Glutamatergic neuron (in vitro differentiated cells): ENCODE data around the gene BPNT1. TPM values are rescaled to one million over a fixed set of nuclear protein-coding genes. Genes with fewer than 3 reads are reported as not detected.
"Not testable (repeated sequence)": the region's sequence is repeated elsewhere in the genome, so short reads cannot be mapped to it uniquely, and the experiment has no call there.

Experiments used
- DNase-seq: peaks from one replicate; pipeline ENCODE4 v3.0.0; 2022
- H3K27ac Mint-ChIP-seq: one replicate; pipeline ENCODE4 v1.8.0; 2020; ENCODE audit warnings: mild to moderate bottlenecking, mixed read lengths, inconsistent platforms; ENCODE audit not compliant: unreplicated experiment
- H3K27me3 Mint-ChIP-seq: one replicate; pipeline ENCODE4 v1.8.0; 2020; ENCODE audit warnings: mild to moderate bottlenecking, moderate library complexity, mixed read lengths, inconsistent platforms; ENCODE audit not compliant: unreplicated experiment
- H3K36me3 Mint-ChIP-seq: one replicate; pipeline ENCODE4 v1.8.0; 2020; ENCODE audit warnings: mild to moderate bottlenecking, mixed read lengths, inconsistent platforms; ENCODE audit not compliant: unreplicated experiment
- H3K4me1 Mint-ChIP-seq: one replicate; pipeline ENCODE4 v1.8.0; 2020; ENCODE audit warnings: mild to moderate bottlenecking, low read depth, mixed read lengths, inconsistent platforms; ENCODE audit not compliant: unreplicated experiment
- H3K4me3 Mint-ChIP-seq: one replicate; pipeline ENCODE4 v1.8.0; 2020; ENCODE audit warnings: mild to moderate bottlenecking, mixed read lengths, inconsistent platforms; ENCODE audit not compliant: unreplicated experiment
- H3K9me3 Mint-ChIP-seq: one replicate; pipeline ENCODE4 v1.8.0; 2020; ENCODE audit warnings: mild to moderate bottlenecking, moderate library complexity, mixed read lengths, inconsistent platforms; ENCODE audit not compliant: unreplicated experiment
- total RNA-seq: library from RNA; stranded (reverse); fragmentation: NEBNext Ultra II Directional; extraction: Animal tissue kit (Norgen Biotek cat#: 25700); gene quantifications from one replicate; pipeline ENCODE4 v1.2.1, GENCODE V29; 2021; ENCODE audit not compliant: unreplicated experiment
- TF ChIP-seq, protein P1 (sequence below): fragments of 200-600 bp; sonication (generic); IDR thresholded peaks from one replicate; pipeline ENCODE4 v1.5.0; 2021; ENCODE audit not compliant: partially characterized antibody, unreplicated experiment

The BPNT1 gene
- total RNA-seq, 1 donor from 2014 or later: 26.0 TPM

DNA sequence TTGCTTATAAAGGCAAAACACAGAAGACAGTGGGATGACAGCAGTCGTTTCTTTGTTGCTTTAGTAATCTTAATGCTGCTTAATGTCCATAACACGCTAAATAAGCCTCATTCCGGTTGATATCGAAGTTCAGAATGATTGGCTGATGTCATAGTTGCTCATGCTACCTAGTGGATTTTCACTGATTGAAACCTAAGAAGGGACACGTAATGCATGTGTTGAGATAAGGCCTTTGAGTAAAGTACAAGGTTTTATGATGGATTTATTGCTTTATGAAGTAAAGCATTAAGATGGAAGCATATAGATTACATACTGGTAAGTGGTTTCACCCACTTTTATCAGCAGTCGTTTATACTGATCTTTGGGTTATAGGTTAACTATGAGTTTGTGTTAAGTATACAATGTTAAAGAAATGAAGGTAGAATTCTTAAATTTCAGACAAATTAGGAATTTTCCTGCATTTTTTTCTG lies 29.5 kb upstream of the BPNT1 start:
- no peaks in the 10 kb centered on the region for H3K9me3 Mint-ChIP-seq
- H3K27me3 Mint-ChIP-seq: no peaks in the 10 kb centered on the region
- no peak for DNase-seq
- H3K36me3 Mint-ChIP-seq: no peaks in the 10 kb centered on the region
- H3K27ac Mint-ChIP-seq: no peak overlapping the region
- TF ChIP-seq, protein P1, sequence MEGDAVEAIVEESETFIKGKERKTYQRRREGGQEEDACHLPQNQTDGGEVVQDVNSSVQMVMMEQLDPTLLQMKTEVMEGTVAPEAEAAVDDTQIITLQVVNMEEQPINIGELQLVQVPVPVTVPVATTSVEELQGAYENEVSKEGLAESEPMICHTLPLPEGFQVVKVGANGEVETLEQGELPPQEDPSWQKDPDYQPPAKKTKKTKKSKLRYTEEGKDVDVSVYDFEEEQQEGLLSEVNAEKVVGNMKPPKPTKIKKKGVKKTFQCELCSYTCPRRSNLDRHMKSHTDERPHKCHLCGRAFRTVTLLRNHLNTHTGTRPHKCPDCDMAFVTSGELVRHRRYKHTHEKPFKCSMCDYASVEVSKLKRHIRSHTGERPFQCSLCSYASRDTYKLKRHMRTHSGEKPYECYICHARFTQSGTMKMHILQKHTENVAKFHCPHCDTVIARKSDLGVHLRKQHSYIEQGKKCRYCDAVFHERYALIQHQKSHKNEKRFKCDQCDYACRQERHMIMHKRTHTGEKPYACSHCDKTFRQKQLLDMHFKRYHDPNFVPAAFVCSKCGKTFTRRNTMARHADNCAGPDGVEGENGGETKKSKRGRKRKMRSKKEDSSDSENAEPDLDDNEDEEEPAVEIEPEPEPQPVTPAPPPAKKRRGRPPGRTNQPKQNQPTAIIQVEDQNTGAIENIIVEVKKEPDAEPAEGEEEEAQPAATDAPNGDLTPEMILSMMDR: no peak
- no peak overlapping the region for H3K4me3 Mint-ChIP-seq
- H3K4me1 Mint-ChIP-seq: no peaks in the 10 kb centered on the region

DNA sequence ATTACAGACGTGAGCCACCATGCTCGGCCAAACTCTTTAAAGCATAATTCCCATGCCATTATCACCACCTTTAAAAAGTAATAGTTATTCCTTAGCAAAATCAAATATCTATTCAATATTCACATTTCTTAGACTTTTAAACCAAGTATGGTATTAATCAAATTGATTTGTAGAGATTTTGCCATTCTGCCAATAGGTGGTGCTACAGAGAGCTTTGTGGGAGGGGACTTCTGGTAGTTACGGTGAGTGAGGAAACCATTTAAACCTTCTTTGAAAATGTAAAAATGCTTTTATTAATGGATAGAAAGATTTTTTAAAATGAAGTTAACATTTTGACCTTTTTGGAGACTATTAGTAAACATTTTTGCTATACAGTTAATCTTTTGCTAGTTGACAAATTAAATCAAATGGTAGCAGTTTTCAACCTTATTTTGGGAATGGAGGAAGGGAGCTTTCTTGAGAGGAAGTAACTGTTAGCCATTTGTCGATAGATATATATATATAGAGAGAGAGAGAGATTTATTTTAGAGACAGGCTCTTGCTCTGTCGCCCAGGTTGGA lies 23.6 kb upstream of the BPNT1 start:
- Mint-ChIP-seq H3K4me3 (no peak overlapping the region), H3K4me1 (no peaks in the 10 kb centered on the region), H3K27ac (no peak overlapping the region), H3K36me3 (no peaks in the 10 kb centered on the region), H3K27me3 (no peaks in the 10 kb centered on the region), H3K9me3 (no peaks in the 10 kb centered on the region)
- DNase-seq: no peak
- TF ChIP-seq, protein P1: peak; percentile 57

DNA sequence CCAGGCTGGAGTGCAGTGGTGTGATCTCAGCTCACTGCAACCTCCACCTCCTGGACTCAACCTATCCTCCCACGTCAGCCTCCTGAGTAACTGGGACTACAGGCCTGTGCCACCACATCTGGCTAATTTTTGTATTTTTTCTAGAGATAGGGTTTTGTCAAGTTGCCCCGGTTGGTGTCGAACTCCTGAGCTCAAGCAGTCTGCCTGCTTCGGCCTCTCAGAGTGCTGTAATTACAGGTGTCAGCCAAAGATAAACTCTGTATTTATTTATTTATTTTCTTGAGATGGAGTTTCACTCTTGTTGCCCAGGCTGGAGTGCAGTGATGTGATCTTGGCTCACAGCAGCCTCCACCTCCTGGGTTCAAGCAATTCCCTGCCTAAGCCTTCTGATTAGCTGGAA lies 23.0 kb upstream of the BPNT1 start:
- not testable (repeated sequence) for H3K4me1 Mint-ChIP-seq, H3K27ac Mint-ChIP-seq, DNase-seq, H3K4me3 Mint-ChIP-seq, H3K9me3 Mint-ChIP-seq, H3K27me3 Mint-ChIP-seq, H3K36me3 Mint-ChIP-seq

DNA sequence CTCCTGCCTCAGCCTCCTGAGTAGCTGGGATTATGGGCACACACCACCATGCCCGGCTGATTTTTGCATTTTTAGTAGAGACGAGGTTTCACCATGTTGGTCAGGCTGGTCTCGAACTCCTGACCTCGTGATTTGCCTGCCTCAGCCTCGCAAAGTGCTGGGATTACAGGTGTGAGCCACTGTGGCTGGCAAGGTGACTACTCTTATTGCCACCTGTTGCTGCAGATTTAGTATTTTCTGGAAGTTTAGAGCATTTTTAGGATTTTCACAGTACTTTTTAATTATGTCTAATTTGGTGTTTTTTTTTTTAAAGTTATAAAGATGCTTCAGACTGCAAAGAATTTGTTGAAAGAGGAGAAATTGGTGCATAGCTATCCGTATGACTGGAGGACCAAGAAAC lies 20.9 kb upstream of the BPNT1 start:
- H3K4me1 Mint-ChIP-seq, DNase-seq, H3K27ac Mint-ChIP-seq, H3K9me3 Mint-ChIP-seq, H3K27me3 Mint-ChIP-seq, H3K4me3 Mint-ChIP-seq, H3K36me3 Mint-ChIP-seq: not testable (repeated sequence)

DNA sequence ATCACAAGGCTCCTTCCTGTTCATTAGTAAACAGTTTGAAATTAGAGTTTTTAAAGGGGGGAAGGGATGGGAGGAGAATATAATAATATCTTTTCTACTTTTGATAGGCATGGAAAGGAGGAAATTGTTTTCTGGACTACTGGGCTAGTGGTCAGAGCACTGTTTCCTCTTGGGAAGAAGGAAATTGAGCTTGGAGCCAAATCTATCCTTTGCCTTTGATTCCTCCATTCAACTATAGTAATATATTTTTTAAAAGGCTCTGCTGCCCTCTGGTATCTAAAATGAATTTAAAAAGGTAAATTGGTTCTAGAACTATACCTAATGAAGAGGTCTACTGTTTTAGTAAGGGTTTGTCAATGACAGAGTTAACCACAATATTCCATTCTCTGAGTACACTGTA lies 10.2 kb upstream of the BPNT1 start:
- no peaks in the 10 kb centered on the region for H3K27me3 Mint-ChIP-seq
- no peak overlapping the region for H3K4me3 Mint-ChIP-seq
- H3K9me3 Mint-ChIP-seq: peaks cover 3% of the 10 kb centered on the region
- H3K36me3 Mint-ChIP-seq: no peaks in the 10 kb centered on the region
- no peaks in the 10 kb centered on the region for H3K4me1 Mint-ChIP-seq
- no peak overlapping the region for H3K27ac Mint-ChIP-seq
- DNase-seq: no peak
- TF ChIP-seq, protein P1: no peak

DNA sequence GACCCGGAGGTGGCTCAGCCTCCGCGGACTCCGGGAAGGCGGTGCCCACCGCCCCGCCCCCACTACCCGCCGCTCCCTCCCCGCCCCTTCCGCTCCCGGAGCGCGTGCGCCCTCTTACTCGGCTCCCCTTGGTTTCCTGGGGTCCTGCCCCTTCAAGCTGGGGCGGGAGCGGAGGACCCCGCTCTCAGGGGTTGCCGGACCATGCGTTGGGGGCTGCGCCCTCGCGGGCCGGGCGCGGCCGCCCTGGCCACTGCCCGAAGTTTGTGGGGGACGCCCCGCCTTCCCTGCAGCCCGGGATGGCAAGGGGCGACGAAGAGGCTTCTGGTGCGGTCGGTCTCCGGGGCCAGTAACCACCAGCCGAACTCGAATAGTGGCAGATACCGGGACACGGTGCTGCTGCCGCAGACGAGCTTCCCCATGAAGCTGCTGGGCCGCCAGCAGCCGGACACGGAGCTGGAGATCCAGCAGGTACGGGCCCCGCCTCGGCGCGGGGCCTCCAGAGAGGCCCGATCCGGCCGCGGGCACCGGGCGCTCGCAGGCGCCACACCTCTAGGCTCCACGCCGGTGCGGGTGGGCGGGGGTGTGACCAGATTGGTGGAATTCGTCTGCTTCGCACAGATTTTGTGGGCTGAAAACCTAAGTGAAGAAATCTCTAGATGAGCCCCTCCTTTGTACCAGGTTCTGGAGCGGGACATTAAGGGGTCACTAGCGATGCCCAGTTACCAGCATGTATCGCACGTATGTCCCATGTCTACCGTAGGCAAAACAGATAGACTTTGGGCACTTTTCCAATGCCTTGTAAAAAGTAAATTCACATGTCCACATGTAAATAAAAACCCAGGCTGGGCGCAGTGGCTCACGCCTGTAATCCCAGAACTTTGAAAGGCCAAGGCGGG lies 4.7 kb upstream of the BPNT1 start, which contains the start of gene IARS2:
Gene IARS2 (plus strand): TSS at position 117 of the 896 bp plus-strand sequence. CDS start 85 bp downstream, at position 202.
- H3K27ac Mint-ChIP-seq: no peak within 1 kb of the TSS
- peaks cover 5% of the 10 kb centered on the region for H3K9me3 Mint-ChIP-seq
- H3K36me3 Mint-ChIP-seq: no peaks in the 10 kb centered on the region
- peak; percentile 92 for DNase-seq
- no peaks in the 10 kb centered on the region for H3K4me1 Mint-ChIP-seq
- H3K4me3 Mint-ChIP-seq: peak within 1 kb of the TSS; percentile 82
- TF ChIP-seq, protein P1: no peak
- H3K27me3 Mint-ChIP-seq: peaks cover 4% of the 10 kb centered on the region
